Gastrocnemius medialis (tissue), 4 donors: ENCODE data around the gene FBXW4.

ENCODE experiments used
- POLR2A ChIP-seq, 2 donors: fragments of 450-650 bp; IDR thresholded peaks; one replicate each; pipeline ENCODE4 v1.6.1; 2017; ENCODE audit warnings: antibody characterized with exemption in 2 of 2, mild to moderate bottlenecking in 2 of 2, moderate library complexity in 2 of 2
- TF ChIP-seq, protein P1 (sequence below), 5 experiments: fragments of 450-650 bp in 3 of 5; fragments of 200-600 bp in 2 of 5; sonication (generic) in 2 of 5; IDR thresholded peaks in 4 of 5; conservative IDR thresholded peaks in 1 of 5; 1 replicate in 4 of 5; 2 replicates in 1 of 5; pipeline ENCODE4 v1.5.1; 2016 to 2019; ENCODE audit warnings: antibody characterized with exemption in 5 of 5, mild to moderate bottlenecking in 3 of 5, moderate library complexity in 3 of 5

DNA sequence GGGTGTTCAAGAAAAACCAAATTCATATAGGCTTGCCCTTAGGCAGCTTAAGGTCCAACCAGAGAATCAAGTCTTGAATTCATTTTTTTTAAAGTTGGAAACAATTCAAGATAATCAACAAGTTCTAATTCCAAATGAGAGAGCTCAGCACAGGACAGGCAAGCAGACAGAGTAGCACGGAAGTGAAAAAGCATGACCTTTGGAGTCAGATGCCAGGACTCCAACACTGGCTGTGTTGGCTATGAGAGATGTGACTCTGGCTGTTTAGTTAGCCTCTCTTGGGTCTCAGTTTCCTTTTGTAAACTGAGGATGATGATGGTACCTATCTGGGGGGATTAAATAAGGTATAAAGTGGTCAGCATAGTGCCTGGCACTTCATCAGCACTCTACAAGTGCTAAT is 49.3 kb downstream of the FBXW4 start:
- TF ChIP-seq, protein P1, sequence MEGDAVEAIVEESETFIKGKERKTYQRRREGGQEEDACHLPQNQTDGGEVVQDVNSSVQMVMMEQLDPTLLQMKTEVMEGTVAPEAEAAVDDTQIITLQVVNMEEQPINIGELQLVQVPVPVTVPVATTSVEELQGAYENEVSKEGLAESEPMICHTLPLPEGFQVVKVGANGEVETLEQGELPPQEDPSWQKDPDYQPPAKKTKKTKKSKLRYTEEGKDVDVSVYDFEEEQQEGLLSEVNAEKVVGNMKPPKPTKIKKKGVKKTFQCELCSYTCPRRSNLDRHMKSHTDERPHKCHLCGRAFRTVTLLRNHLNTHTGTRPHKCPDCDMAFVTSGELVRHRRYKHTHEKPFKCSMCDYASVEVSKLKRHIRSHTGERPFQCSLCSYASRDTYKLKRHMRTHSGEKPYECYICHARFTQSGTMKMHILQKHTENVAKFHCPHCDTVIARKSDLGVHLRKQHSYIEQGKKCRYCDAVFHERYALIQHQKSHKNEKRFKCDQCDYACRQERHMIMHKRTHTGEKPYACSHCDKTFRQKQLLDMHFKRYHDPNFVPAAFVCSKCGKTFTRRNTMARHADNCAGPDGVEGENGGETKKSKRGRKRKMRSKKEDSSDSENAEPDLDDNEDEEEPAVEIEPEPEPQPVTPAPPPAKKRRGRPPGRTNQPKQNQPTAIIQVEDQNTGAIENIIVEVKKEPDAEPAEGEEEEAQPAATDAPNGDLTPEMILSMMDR (IDR thresholded peaks at IDR 0.05 in 4 of 5, conservative IDR thresholded peaks at IDR 0.05 in 1 of 5): no peak
- TF ChIP-seq POLR2A (IDR thresholded peaks at IDR 0.05): no peak
